Neuronal stem cell (in vitro differentiated cells): ENCODE data around the gene TMUB2.

Experiments
- DNase-seq: peaks from one replicate; pipeline ENCODE4 v3.0.0-alpha.2; 2013; ENCODE audit warnings: low spot score
- H2AFZ ChIP-seq: one replicate; pipeline ENCODE4 v1.6.1; 2013; ENCODE audit warnings: mild to moderate bottlenecking, low read length, inconsistent platforms
- H2AK5ac ChIP-seq: 2 replicates; pipeline ENCODE4 v1.6.1; 2013; ENCODE audit warnings: low read depth, mild to moderate bottlenecking, inconsistent platforms, low read length, moderate library complexity, mixed read lengths
- H2BK120ac ChIP-seq: 2 replicates; pipeline ENCODE4 v1.6.1; 2013; ENCODE audit warnings: low read depth, mild to moderate bottlenecking, inconsistent platforms, low read length, moderate library complexity, mixed read lengths
- H2BK12ac ChIP-seq: one replicate; pipeline ENCODE4 v1.6.1; 2013; ENCODE audit warnings: low read length, inconsistent platforms
- H2BK15ac ChIP-seq: 2 replicates; pipeline ENCODE4 v1.6.1; 2013; ENCODE audit warnings: mild to moderate bottlenecking, low read length, inconsistent platforms, mixed read lengths
- H2BK5ac ChIP-seq: one replicate; pipeline ENCODE4 v1.6.1; 2013; ENCODE audit warnings: inconsistent platforms, mild to moderate bottlenecking, low read length, moderate library complexity
- H3K14ac ChIP-seq: one replicate; pipeline ENCODE4 v1.6.1; 2013; ENCODE audit warnings: low read length, inconsistent platforms
- H3K18ac ChIP-seq: 2 replicates; pipeline ENCODE4 v1.6.1; 2013; ENCODE audit warnings: low read length, inconsistent platforms
- H3K23ac ChIP-seq: 2 replicates; pipeline ENCODE4 v1.6.1; 2013; ENCODE audit warnings: low read depth, mild to moderate bottlenecking, mixed read lengths, low read length, inconsistent platforms; ENCODE audit not compliant: poor library complexity
- H3K27ac ChIP-seq: replicated peaks from 3 replicates; pipeline ENCODE4 v1.5.1; 2013; ENCODE audit warnings: low read length, inconsistent platforms
- H3K27me3 ChIP-seq, 3 experiments: 2 replicates each; pipeline ENCODE4 v1.6.1; 2013; ENCODE audit warnings: low read length in 3 of 3, mild to moderate bottlenecking in 2 of 3, inconsistent platforms in 1 of 3, low read depth in 1 of 3, mixed read lengths in 1 of 3, moderate library complexity in 1 of 3; ENCODE audit not compliant: control insufficient read depth in 3 of 3, insufficient read depth in 3 of 3
- H3K36me3 ChIP-seq, 2 donors: replicated peaks in 1 of 2; 2 replicates each; pipeline ENCODE4 v1.6.1; 2013; ENCODE audit warnings: low read length in 2 of 2; ENCODE audit not compliant: control insufficient read depth in 2 of 2, insufficient read depth in 2 of 2
- H3K4ac ChIP-seq: 2 replicates; pipeline ENCODE4 v1.6.1; 2013; ENCODE audit warnings: inconsistent platforms, mild to moderate bottlenecking, low read length, moderate library complexity
- H3K4me1 ChIP-seq, 2 donors: 1 replicate in 1 of 2; 2 replicates in 1 of 2; pipeline ENCODE4 v1.6.1; 2013; ENCODE audit warnings: low read length in 2 of 2, low read depth in 1 of 2; ENCODE audit not compliant: control insufficient read depth in 2 of 2, insufficient read depth in 1 of 2
- H3K4me2 ChIP-seq: one replicate; pipeline ENCODE4 v1.6.1; 2013; ENCODE audit warnings: mild to moderate bottlenecking, low read length, inconsistent platforms; ENCODE audit not compliant: insufficient read depth, poor library complexity, severe bottlenecking
- H3K4me3 ChIP-seq, 2 donors: 2 replicates each; pipeline ENCODE4 v1.5.1; 2013; ENCODE audit warnings: low read length in 2 of 2, mild to moderate bottlenecking in 2 of 2, inconsistent platforms in 1 of 2, moderate library complexity in 1 of 2
- H3K79me1 ChIP-seq: one replicate; pipeline ENCODE4 v1.6.1; 2013; ENCODE audit warnings: low read depth, mild to moderate bottlenecking, inconsistent platforms, low read length, moderate library complexity
- H3K9ac ChIP-seq: one replicate; pipeline ENCODE4 v1.6.1; 2013; ENCODE audit warnings: mild to moderate bottlenecking, low read depth, low read length, inconsistent platforms; ENCODE audit not compliant: poor library complexity
- H3K9me3 ChIP-seq, 2 donors: replicated peaks in 1 of 2; 2 replicates each; pipeline versions ENCODE3 to v1.6.1; 2013; ENCODE audit warnings: low read length in 2 of 2, mild to moderate bottlenecking in 2 of 2, inconsistent platforms in 1 of 2, low read depth in 1 of 2, mixed read lengths in 1 of 2, moderate library complexity in 1 of 2; ENCODE audit not compliant: control insufficient read depth in 2 of 2, insufficient read depth in 1 of 2
- H4K8ac ChIP-seq: one replicate; pipeline ENCODE4 v1.6.1; 2013; ENCODE audit warnings: low read depth, mild to moderate bottlenecking, inconsistent platforms, low read length, moderate library complexity
- H4K91ac ChIP-seq: one replicate; pipeline ENCODE4 v1.6.1; 2013; ENCODE audit warnings: low read length, low read depth, mild to moderate bottlenecking, inconsistent platforms; ENCODE audit not compliant: poor library complexity
- WGBS, 2 donors: extraction: QIAGEN DNeasy Blood & Tissue Kit; methylation state at CpG; one replicate each; pipeline ENCODE4 v1.1.7; 2013; ENCODE audit warnings: missing lambda C conversion rate in 2 of 2, mixed read lengths in 1 of 2; ENCODE audit not compliant: insufficient read length in 2 of 2, insufficient replicate concordance in 1 of 2; ENCODE audit errors: extremely low coverage in 2 of 2; 5-methylcytosine and 5-hydroxymethylcytosine counted together

The TMUB2 gene

GRCh38 chr17:44164476-44164875, 22.3 kb upstream of the TMUB2 start:
- Histone ChIP-seq H3K27me3 (no peaks in the 10 kb centered on the region), H3K36me3 (peaks cover 13 to 27% of the 10 kb centered on the region in 2 donors), H3K9ac (no peak overlapping the region), H2BK120ac (no peak overlapping the region), H3K9me3 (peaks cover 0 to 2% of the 10 kb centered on the region in 2 donors), H2AK5ac (no peak overlapping the region), H3K79me1 (no peaks in the 10 kb centered on the region), H3K4me2 (no peak overlapping the region), H2BK5ac (no peak overlapping the region), H3K4me1 (peaks cover 0 to 3% of the 10 kb centered on the region in 2 donors), H3K23ac (no peak overlapping the region), H3K4me3 (no peak overlapping the region), H2BK12ac (no peak overlapping the region), H2AFZ (no peak overlapping the region), H4K91ac (no peak overlapping the region), H3K27ac (no peak overlapping the region), H3K4ac (no peak overlapping the region), H3K18ac (no peak overlapping the region), H4K8ac (no peak overlapping the region), H3K14ac (no peak overlapping the region), H2BK15ac (no peak overlapping the region)
- no peak for DNase-seq
- WGBS, 2 donors = no CpG with 5 or more reads among the region's 1 CpG

- DNase-seq = no peak
- Histone ChIP-seq H2BK5ac (no peak overlapping the region), H3K9me3 (no peaks in the 10 kb centered on the region), H3K27ac (no peak overlapping the region), H3K18ac (no peak overlapping the region), H3K23ac (peak overlapping the region; percentile 8), H3K4me2 (no peak overlapping the region), H3K4me3 (no peak overlapping the region), H3K4ac (no peak overlapping the region), H4K8ac (no peak overlapping the region), H2BK12ac (no peak overlapping the region), H3K79me1 (no peaks in the 10 kb centered on the region), H2AK5ac (no peak overlapping the region), H3K14ac (no peak overlapping the region), H3K9ac (no peak overlapping the region), H3K4me1 (peaks cover 9 to 13% of the 10 kb centered on the region in 2 donors), H3K36me3 (peaks cover 2 to 4% of the 10 kb centered on the region in 2 donors), H2AFZ (no peak overlapping the region), H2BK15ac (no peak overlapping the region), H2BK120ac (no peak overlapping the region), H3K27me3 (no peaks in the 10 kb centered on the region), H4K91ac (no peak overlapping the region)
- whole genome bisulfite sequencing, 2 donors = no CpG with 5 or more reads among the region's 7 CpGs
Measured at GRCh38 chr17:44167181-44167861, 19.5 kb upstream of the TMUB2 start.

- peak overlapping the region; percentile 59 for H2BK12ac ChIP-seq
- no peak overlapping the region for H3K18ac ChIP-seq
- no peak overlapping the region for H3K4ac ChIP-seq
- H3K23ac ChIP-seq = no peak overlapping the region
- no peaks in the 10 kb centered on the region for H3K79me1 ChIP-seq
- no CpG with 5 or more reads among the region's 5 CpGs for WGBS, 2 donors
- H3K4me2 ChIP-seq = no peak overlapping the region
- H3K4me3 ChIP-seq = peak overlapping the region in 1 of 2 donors; percentile 16
- no peaks in the 10 kb centered on the region for H3K9me3 ChIP-seq
- H4K8ac ChIP-seq = no peak overlapping the region
- peaks cover 9 to 13% of the 10 kb centered on the region in 2 donors for H3K4me1 ChIP-seq
- peak overlapping the region; percentile 65 for H3K9ac ChIP-seq
- H2AFZ ChIP-seq = no peak overlapping the region
- H2BK5ac ChIP-seq = no peak overlapping the region
- H3K36me3 ChIP-seq = peaks cover 5% of the 10 kb centered on the region in 2 donors
- DNase-seq = no peak
- H3K27me3 ChIP-seq = no peaks in the 10 kb centered on the region
- no peak overlapping the region for H2BK15ac ChIP-seq
- H2AK5ac ChIP-seq = peak overlapping the region; percentile 3
- peak overlapping the region; percentile 15 for H3K27ac ChIP-seq
- no peak overlapping the region for H4K91ac ChIP-seq
- no peak overlapping the region for H2BK120ac ChIP-seq
- H3K14ac ChIP-seq = no peak overlapping the region
Measured at GRCh38 chr17:44170135-44170498, 16.7 kb upstream of the TMUB2 start.

GRCh38 chr17:44170499-44171201, 16.1 kb upstream of the TMUB2 start, which contains the start of gene ASB16:
Gene ASB16 (plus strand): TSS chr17:44170704. CDS start chr17:44170790, 86 bp downstream.
- Histone ChIP-seq H3K23ac (no peak within 1 kb of the TSS), H3K27me3 (no peaks in the 10 kb centered on the region), H3K36me3 (peaks cover 5 to 9% of the 10 kb centered on the region in 2 donors), H3K27ac (peak within 1 kb of the TSS; percentile 15), H3K4me1 (peaks cover 9 to 13% of the 10 kb centered on the region in 2 donors), H3K4ac (no peak within 1 kb of the TSS), H3K79me1 (no peaks in the 10 kb centered on the region), H3K9me3 (no peaks in the 10 kb centered on the region), H3K4me3 (peak within 1 kb of the TSS in 1 of 2 donors; percentile 16), H3K4me2 (no peak within 1 kb of the TSS), H3K9ac (peak within 1 kb of the TSS; percentile 65), H2BK15ac (no peak within 1 kb of the TSS), H2BK5ac (no peak within 1 kb of the TSS), H2BK12ac (peak within 1 kb of the TSS; percentile 59), H2AFZ (no peak within 1 kb of the TSS), H4K8ac (no peak within 1 kb of the TSS), H2BK120ac (no peak within 1 kb of the TSS), H3K14ac (no peak within 1 kb of the TSS), H2AK5ac (peak within 1 kb of the TSS; percentile 3), H4K91ac (no peak within 1 kb of the TSS), H3K18ac (peak within 1 kb of the TSS; percentile 24)
- WGBS, 2 donors = no CpG with 5 or more reads among the region's 21 CpGs
- DNase-seq = no peak
